DMS153 (cell line): ENCODE results near the gene ASB6.
A peak's percentile ranks its signal among the peaks of the same experiment; 100 is the strongest.

ENCODE experiments used
- DNase-seq: peaks from one replicate; lab custom pipeline; 2025; lab: John Stamatoyannopoulos, UW

ASB6 gene

GRCh38 chr9:129626079-129626624, 15.8 kb downstream of the ASB6 start, which contains the start of gene NTMT1:
NTMT1 (plus strand) TSS chr9:129626163; CDS start chr9:129632704, 6,541 bp downstream.
- DNase-seq = peak; percentile 60

- peak; percentile 52 for DNase-seq
Observed at GRCh38 chr9:129624947-129625346, 17.0 kb downstream of the ASB6 start.

GRCh38 chr9:129624168-129624759, 17.7 kb downstream of the ASB6 start:
- DNase-seq = no peak

- no peak for DNase-seq
Observed at GRCh38 chr9:129623331-129623730, 18.6 kb downstream of the ASB6 start.

GRCh38 chr9:129620669-129621295, 21.2 kb downstream of the ASB6 start, which contains the start of gene C9orf50:
C9orf50 (minus strand) TSS chr9:129621101; CDS start chr9:129620574, 527 bp downstream.
- no peak for DNase-seq

- DNase-seq = no peak
Observed at GRCh38 chr9:129619787-129620668, 21.9 kb downstream of the ASB6 start.

- DNase-seq = no peak
Observed at GRCh38 chr9:129617167-129617566, 24.8 kb downstream of the ASB6 start.

GRCh38 chr9:129615407-129616285, 26.3 kb downstream of the ASB6 start:
- no peak for DNase-seq

- DNase-seq = no peak
Observed at GRCh38 chr9:129614932-129615331, 27.0 kb downstream of the ASB6 start.

- DNase-seq = no peak
Observed at GRCh38 chr9:129613520-129614175, 28.3 kb downstream of the ASB6 start.

GRCh38 chr9:129612815-129613519, 29.0 kb downstream of the ASB6 start:
- DNase-seq = no peak

- DNase-seq = no peak
Observed at GRCh38 chr9:129612123-129612522, 29.8 kb downstream of the ASB6 start.

- no peak for DNase-seq
Observed at GRCh38 chr9:129611307-129611800, 30.6 kb downstream of the ASB6 start.

- DNase-seq = no peak
Observed at GRCh38 chr9:129610473-129611306, 31.3 kb downstream of the ASB6 start.

- no peak for DNase-seq
Observed at GRCh38 chr9:129610213-129610472, 31.8 kb downstream of the ASB6 start.

GRCh38 chr9:129609486-129610212, 32.3 kb downstream of the ASB6 start:
- no peak for DNase-seq

GRCh38 chr9:129608561-129609481, 33.1 kb downstream of the ASB6 start:
- DNase-seq = no peak

- no peak for DNase-seq
Observed at GRCh38 chr9:129607027-129607387, 34.9 kb downstream of the ASB6 start.
